K562 (cell line): ENCODE measurements around the gene PLCL1. TPM values are rescaled to one million over a fixed set of nuclear protein-coding genes. Genes with fewer than 3 reads are reported as not detected.

Source experiments
- ATAC-seq: fragments of 200-7000 bp; cut with Tn5 transposase; 3 replicates; pipeline ENCODE4 v1.9.1; 2020; ENCODE audit warnings: moderate library complexity
- BruUV-seq: library from RNA; stranded (reverse); fragments of 400-500 nt; replicated peaks from 2 replicates; lab custom pipeline; 2021; lab: Mats Ljungman, UMichigan
- CTCF ChIA-PET: fragments of 300-600 bp; formaldehyde crosslinking; extraction: SDS; loops from one replicate; lab custom pipeline; 2021; ENCODE audit warnings: low intra/inter-chr PET ratio; lab: Yijun Ruan, JAX
- POLR2A ChIA-PET: fragments of 300-600, 350-650 bp; sonication (Branson Sonifier 250); formaldehyde crosslinking; extraction: SDS; loops from one replicate; lab custom pipeline; 2021; ENCODE audit warnings: antibody characterized with exemption, inconsistent platforms; lab: Yijun Ruan, JAX
- DNase-seq, 4 experiments: peaks; one replicate each; pipeline versions ENCODE4 v3.0.0 to v3.0.0-alpha.2; 2011 to 2018; ENCODE audit warnings: low spot score in 3 of 4, mixed read lengths in 3 of 4; ENCODE audit errors: extremely low read depth in 1 of 4
- FAIRE-seq: peaks from 2 replicates; lab custom pipeline; 2011; peaks lifted over from hg19 to GRCh38; lab: Jason Lieb, UNC
- H2AFZ ChIP-seq: 2 replicates; pipeline ENCODE4 v1.6.0; 2011; ENCODE audit warnings: low read depth, low read length, control low read depth, inconsistent platforms
- H3K27ac ChIP-seq: fragments of 200-600 bp; 3 replicates; pipeline ENCODE4 v1.8.0; 2011; ENCODE audit warnings: low read depth, mild to moderate bottlenecking, control low read depth, inconsistent platforms, low read length, moderate library complexity, mixed read lengths; ENCODE audit errors: extremely low read depth
- H3K27me3 ChIP-seq, 2 experiments: fragments of 300-600 bp in 1 of 2; 2 replicates in 1 of 2; 3 replicates in 1 of 2; pipeline versions ENCODE4 v1.6.0 to v1.8.0; 2011; ENCODE audit warnings: inconsistent platforms in 2 of 2, low read length in 2 of 2, mild to moderate bottlenecking in 1 of 2, mixed read lengths in 1 of 2, moderate library complexity in 1 of 2; ENCODE audit not compliant: control insufficient read depth in 2 of 2, insufficient read depth in 2 of 2
- H3K36me3 ChIP-seq: fragments of 300-600 bp; 3 replicates; pipeline ENCODE4 v1.8.0; 2011; ENCODE audit warnings: mild to moderate bottlenecking, low read length, inconsistent platforms; ENCODE audit not compliant: control insufficient read depth, insufficient read depth
- H3K4me1 ChIP-seq, 2 experiments: fragments of 200-600 bp in 1 of 2; replicated peaks in 1 of 2; 2 replicates in 1 of 2; 3 replicates in 1 of 2; pipeline versions ENCODE4 v1.5.1 to v1.8.0; 2011; ENCODE audit warnings: inconsistent platforms in 2 of 2, low read length in 2 of 2, mild to moderate bottlenecking in 1 of 2, mixed read lengths in 1 of 2, moderate library complexity in 1 of 2; ENCODE audit not compliant: control insufficient read depth in 2 of 2, insufficient read depth in 2 of 2
- H3K4me2 ChIP-seq: 2 replicates; pipeline ENCODE4 v1.6.1; 2011; ENCODE audit warnings: low read length, control low read depth, inconsistent platforms, mixed read lengths; ENCODE audit not compliant: insufficient read depth
- H3K4me3 ChIP-seq: fragments of 200-600 bp; sonication (generic), shearing (Covaris generic); 2 replicates; pipeline ENCODE4 v1.5.1; 2016; ENCODE audit warnings: control low read depth, inconsistent platforms
- H3K79me2 ChIP-seq: fragments of 200-600 bp; 3 replicates; pipeline ENCODE4 v1.8.0; 2011; ENCODE audit warnings: low read length, inconsistent platforms; ENCODE audit not compliant: control insufficient read depth, insufficient read depth
- H3K9ac ChIP-seq, 2 experiments: 2 replicates each; pipeline versions ENCODE4 v1.6.0 to v1.6.1; 2011; ENCODE audit warnings: low read depth in 2 of 2, low read length in 2 of 2, control low read depth in 1 of 2, inconsistent platforms in 1 of 2, mild to moderate bottlenecking in 1 of 2, mixed read lengths in 1 of 2; ENCODE audit not compliant: insufficient read depth in 1 of 2
- H3K9me1 ChIP-seq: one replicate; pipeline ENCODE4 v1.6.0; 2011; ENCODE audit warnings: inconsistent platforms, mild to moderate bottlenecking, low read length, moderate library complexity; ENCODE audit not compliant: control insufficient read depth, insufficient read depth
- H3K9me3 ChIP-seq: replicated peaks from 2 replicates; pipeline ENCODE4 v1.5.1; 2011; ENCODE audit warnings: low read depth, low read length, inconsistent platforms; ENCODE audit not compliant: control insufficient read depth, insufficient read depth
- H4K20me1 ChIP-seq: replicated peaks from 2 replicates; pipeline ENCODE4 v1.6.1; 2011; ENCODE audit warnings: low read length, inconsistent platforms, mixed read lengths; ENCODE audit not compliant: control insufficient read depth, insufficient read depth
- FOXJ2 ChIP-seq: fragments of 200-800 bp; sonication (Bioruptor generic); IDR thresholded peaks from 2 replicates; pipeline ENCODE4 v1.6.1; 2016; ENCODE audit warnings: missing genetic modification characterization, missing compliant biosample characterization
- KDM2B ChIP-seq: fragments of 250-450 bp; sonication (Bioruptor Pico); IDR thresholded peaks from 2 replicates; pipeline ENCODE4 v1.8.0; 2021; ENCODE audit warnings: mild to moderate bottlenecking, moderate library complexity
- NFRKB ChIP-seq: fragments of 450-650 bp; IDR thresholded peaks from 2 replicates; pipeline ENCODE4 v1.6.1; 2016; ENCODE audit warnings: low read depth
- RFX5 ChIP-seq: IDR thresholded peaks from 2 replicates; pipeline ENCODE4 v1.6.1; 2011; ENCODE audit warnings: low read depth, mild to moderate bottlenecking, improper control_type of control experiment, low read length
- WGBS: fragments of 100-300 bp; shearing (Covaris generic); methylation state at CpG from one replicate; pipeline ENCODE4 v1.1.6; 2016; ENCODE audit warnings: low coverage, mixed read lengths; ENCODE audit not compliant: insufficient coverage; ENCODE audit errors: missing lambda C conversion rate; 5-methylcytosine and 5-hydroxymethylcytosine counted together
- in situ Hi-C: fragments of 300-500 bp; cut with MboI; formaldehyde crosslinking; loops from 4 replicates; pipeline ENCODE4 v1.15.0; 2018; ENCODE audit warnings: inconsistent platforms, mixed read lengths
- intact Hi-C: fragments of 100-400 bp; cut with micrococcal nuclease; formaldehyde crosslinking; loops from 2 replicates; pipeline ENCODE4 v1.14.2; 2022
- polyA plus RNA-seq, 8 experiments: library from polyadenylated mRNA; depleted of rRNA in 4 of 8; stranded (reverse) in 5 of 8; unstranded in 3 of 8; fragments of >200 nt; fragmentation: Nextera tagmentation in 2 of 8; fragmentation: Illumina TruSeq in 1 of 8; extraction: Ambion mirVana in 2 of 8; extraction: Trizol in 1 of 8; gene quantifications; 2 replicates each; pipeline versions ENCODE4 v1.2.1 to v1.2.3, GENCODE V29; 2011 to 2014; ENCODE audit warnings: inconsistent platforms in 1 of 8, missing spikeins in 1 of 8
- total RNA-seq, 7 experiments: library from RNA; depleted of rRNA in 6 of 7; stranded (reverse); fragments of >200 nt in 6 of 7; fragmentation: Illumina TruSeq in 2 of 7; extraction: Trizol in 2 of 7; gene quantifications; 2 replicates each; pipeline versions ENCODE4 v1.2.1 to v1.2.3, GENCODE V29; 2011 to 2021; ENCODE audit warnings: low replicate concordance in 1 of 7
- TF ChIP-seq, protein P1 (sequence below): fragments of 200-800 bp; sonication (Bioruptor generic); IDR thresholded peaks from 2 replicates; pipeline ENCODE4 v1.6.1; 2016; ENCODE audit warnings: missing genetic modification characterization, missing compliant biosample characterization

The PLCL1 gene
- total and polyA plus RNA-seq, 9 of the 15 experiments (the other 6 are each of a cell fraction or from before 2014, with no cell fraction given), result 2.0 to 17.7 (median 8.6) TPM

DNA sequence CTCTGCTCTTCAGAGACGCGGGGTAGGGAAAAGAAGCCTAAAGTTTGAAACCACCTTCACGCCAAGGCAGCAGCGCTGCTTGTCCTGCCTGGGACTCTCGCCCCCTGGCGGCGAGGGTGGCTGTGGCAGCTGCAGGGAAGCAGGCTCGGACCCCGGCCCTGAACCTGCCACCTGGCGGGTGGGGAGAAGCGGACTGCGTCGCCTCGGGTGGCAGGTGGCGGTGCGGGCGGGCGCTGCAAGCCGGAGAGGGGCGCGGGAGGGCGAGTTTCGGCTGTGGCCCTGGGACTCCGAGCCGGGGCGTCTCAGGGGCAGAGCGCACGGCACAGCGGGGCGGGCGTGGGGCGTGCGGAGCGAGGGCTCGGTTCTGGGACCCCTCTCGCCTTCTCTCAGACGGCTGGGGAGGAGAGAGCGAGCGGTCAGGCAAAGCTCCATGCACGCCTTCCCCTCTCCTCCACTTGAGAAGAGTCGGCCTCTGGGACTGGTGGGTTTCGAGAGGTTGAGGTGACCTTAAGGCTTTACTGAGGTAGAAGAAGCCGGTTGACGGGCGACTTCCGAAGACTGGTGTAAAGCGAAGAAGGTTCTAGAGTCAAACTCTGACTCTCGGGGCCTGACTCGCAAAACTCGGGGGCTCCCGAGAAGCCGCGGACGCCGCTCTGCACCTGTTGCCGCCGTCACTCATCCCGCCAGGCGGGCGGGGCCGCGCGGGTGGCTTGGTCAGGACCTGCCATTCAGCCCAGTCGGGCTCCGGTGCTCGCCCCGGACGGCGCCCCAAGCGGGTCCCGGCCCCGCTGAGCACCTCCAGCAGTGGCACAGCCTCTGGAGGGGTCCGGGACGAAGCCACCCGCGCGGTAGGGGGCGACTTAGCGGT, 18.1 kb upstream of the PLCL1 start (continued):
- TF ChIP-seq NFRKB, result no peak
- TF ChIP-seq, all 486 proteins: peak for 0

DNA sequence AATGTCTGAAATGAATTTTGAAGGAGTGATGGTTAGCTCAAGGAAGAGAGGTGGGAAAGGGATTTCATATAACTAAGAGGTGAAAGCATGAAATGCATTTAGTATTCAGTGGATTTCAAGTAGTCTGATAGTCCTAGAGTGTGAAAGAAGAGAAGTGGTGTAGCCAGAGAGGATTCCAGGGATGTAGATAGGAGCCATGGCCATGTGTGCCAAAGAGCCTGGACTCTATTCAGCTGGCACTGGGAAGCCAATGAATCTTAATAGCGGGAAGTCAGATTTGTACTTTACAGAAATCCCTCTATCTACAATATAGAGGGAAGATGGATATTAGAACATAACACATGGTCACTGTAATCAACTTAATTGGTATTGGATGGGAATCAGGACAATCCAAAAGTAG, 10.9 kb upstream of the PLCL1 start:
- no peak overlapping the region for H3K4me2 ChIP-seq
- no peaks in the 10 kb centered on the region for H3K27me3 ChIP-seq
- BruUV-seq, result no TSS peak
- no peaks in the 10 kb centered on the region for H4K20me1 ChIP-seq
- intact Hi-C loops (no loop called here), in situ Hi-C loops (loop anchor here (10.0 kb wide), 1 partner anchor 501 kb away; no protein-coding TSS in a partner anchor)
- WGBS, result 8% methylated on average over 1 of the region's 1 CpG
- no peaks in the 10 kb centered on the region for H3K9me1 ChIP-seq
- no peak overlapping the region for H3K9ac ChIP-seq
- ATAC-seq (no peak), DNase-seq (no peak), FAIRE-seq (no peak)
- ChIA-PET POLR2A (no interaction called here), CTCF (no interaction called here)
- H2AFZ ChIP-seq, result no peak overlapping the region
- H3K4me1 ChIP-seq, result no peaks in the 10 kb centered on the region
- H3K9me3 ChIP-seq, result no peaks in the 10 kb centered on the region
- no peak overlapping the region for H3K4me3 ChIP-seq
- no peak for TF ChIP-seq KDM2B (CRISPR knock-in tag)
- TF ChIP-seq, all 486 proteins: peak for 0
- Histone ChIP-seq H3K27ac (no peak overlapping the region), H3K79me2 (no peaks in the 10 kb centered on the region), H3K36me3 (no peaks in the 10 kb centered on the region)

DNA sequence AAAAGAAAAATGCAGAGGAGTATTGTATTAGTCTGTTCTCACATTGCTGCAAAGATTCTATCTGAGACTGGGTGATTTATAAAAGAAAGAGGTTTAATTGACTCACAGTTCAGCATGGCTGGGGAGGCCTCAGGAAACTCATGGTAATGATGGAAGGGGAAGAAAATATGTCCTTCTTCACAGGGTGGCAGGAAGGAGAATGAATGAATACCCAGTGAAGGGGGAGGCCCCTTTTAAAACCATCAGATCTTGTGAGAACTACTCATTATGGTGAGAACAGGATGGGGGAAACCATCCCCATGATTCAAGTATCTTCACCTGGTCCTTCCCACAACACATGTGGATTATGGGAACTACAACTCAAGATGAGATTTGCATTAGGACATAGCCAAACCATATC, 9.1 kb upstream of the PLCL1 start:
- ATAC-seq, result no peak
- no peak for FAIRE-seq
- TF ChIP-seq FOXJ2 (no peak), RFX5 (no peak)
- TF ChIP-seq, protein P1, sequence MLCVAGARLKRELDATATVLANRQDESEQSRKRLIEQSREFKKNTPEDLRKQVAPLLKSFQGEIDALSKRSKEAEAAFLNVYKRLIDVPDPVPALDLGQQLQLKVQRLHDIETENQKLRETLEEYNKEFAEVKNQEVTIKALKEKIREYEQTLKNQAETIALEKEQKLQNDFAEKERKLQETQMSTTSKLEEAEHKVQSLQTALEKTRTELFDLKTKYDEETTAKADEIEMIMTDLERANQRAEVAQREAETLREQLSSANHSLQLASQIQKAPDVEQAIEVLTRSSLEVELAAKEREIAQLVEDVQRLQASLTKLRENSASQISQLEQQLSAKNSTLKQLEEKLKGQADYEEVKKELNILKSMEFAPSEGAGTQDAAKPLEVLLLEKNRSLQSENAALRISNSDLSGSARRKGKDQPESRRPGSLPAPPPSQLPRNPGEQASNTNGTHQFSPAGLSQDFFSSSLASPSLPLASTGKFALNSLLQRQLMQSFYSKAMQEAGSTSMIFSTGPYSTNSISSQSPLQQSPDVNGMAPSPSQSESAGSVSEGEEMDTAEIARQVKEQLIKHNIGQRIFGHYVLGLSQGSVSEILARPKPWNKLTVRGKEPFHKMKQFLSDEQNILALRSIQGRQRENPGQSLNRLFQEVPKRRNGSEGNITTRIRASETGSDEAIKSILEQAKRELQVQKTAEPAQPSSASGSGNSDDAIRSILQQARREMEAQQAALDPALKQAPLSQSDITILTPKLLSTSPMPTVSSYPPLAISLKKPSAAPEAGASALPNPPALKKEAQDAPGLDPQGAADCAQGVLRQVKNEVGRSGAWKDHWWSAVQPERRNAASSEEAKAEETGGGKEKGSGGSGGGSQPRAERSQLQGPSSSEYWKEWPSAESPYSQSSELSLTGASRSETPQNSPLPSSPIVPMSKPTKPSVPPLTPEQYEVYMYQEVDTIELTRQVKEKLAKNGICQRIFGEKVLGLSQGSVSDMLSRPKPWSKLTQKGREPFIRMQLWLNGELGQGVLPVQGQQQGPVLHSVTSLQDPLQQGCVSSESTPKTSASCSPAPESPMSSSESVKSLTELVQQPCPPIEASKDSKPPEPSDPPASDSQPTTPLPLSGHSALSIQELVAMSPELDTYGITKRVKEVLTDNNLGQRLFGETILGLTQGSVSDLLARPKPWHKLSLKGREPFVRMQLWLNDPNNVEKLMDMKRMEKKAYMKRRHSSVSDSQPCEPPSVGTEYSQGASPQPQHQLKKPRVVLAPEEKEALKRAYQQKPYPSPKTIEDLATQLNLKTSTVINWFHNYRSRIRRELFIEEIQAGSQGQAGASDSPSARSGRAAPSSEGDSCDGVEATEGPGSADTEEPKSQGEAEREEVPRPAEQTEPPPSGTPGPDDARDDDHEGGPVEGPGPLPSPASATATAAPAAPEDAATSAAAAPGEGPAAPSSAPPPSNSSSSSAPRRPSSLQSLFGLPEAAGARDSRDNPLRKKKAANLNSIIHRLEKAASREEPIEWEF (CRISPR knock-in tag), result no peak

More for the DNA sequence above, 9.1 kb upstream of the PLCL1 start:
- H3K27me3 ChIP-seq, result no peaks in the 10 kb centered on the region
- ChIA-PET CTCF (no interaction called here), POLR2A (no interaction called here)
- H2AFZ ChIP-seq, result no peak overlapping the region
- H3K4me2 ChIP-seq, result no peak overlapping the region
- no peaks in the 10 kb centered on the region for H4K20me1 ChIP-seq
- no TSS peak for BruUV-seq
- intact Hi-C loops (no loop called here), in situ Hi-C loops (loop anchor here (10.0 kb wide), 1 partner anchor 500 kb away; no protein-coding TSS in a partner anchor)
- H3K9me3 ChIP-seq, result no peaks in the 10 kb centered on the region
- DNase-seq, result no peak
- H3K4me1 ChIP-seq, result no peaks in the 10 kb centered on the region
- H3K36me3 ChIP-seq, result no peaks in the 10 kb centered on the region
- no peaks in the 10 kb centered on the region for H3K9me1 ChIP-seq
- no peaks in the 10 kb centered on the region for H3K79me2 ChIP-seq
- no peak overlapping the region for H3K9ac ChIP-seq
- H3K4me3 ChIP-seq, result no peak overlapping the region
- H3K27ac ChIP-seq, result no peak overlapping the region
